Panc1 (cell line): ENCODE measurements around the gene SYCN. TPM values are rescaled to one million over a fixed set of nuclear protein-coding genes. Genes with fewer than 3 reads are reported as not detected.

Experiments
- ATAC-seq: fragments of 200-7000 bp; cut with Tn5 transposase; 2 replicates; pipeline ENCODE4 v1.9.1; 2020; ENCODE audit warnings: mild to moderate bottlenecking, moderate library complexity
- BruUV-seq: library from RNA; stranded (reverse); fragments of 400-500 nt; replicated peaks from 2 replicates; lab custom pipeline; 2021; lab: Mats Ljungman, UMichigan
- CTCF ChIA-PET: fragments of 300-600 bp; sonication (Branson Sonifier 250); formaldehyde crosslinking; loops from one replicate; lab custom pipeline; 2022; ENCODE audit warnings: antibody characterized with exemption; lab: Charles Lee
- POLR2A ChIA-PET: fragments of 300-600 bp; sonication (Branson Sonifier 250); formaldehyde crosslinking; loops from one replicate; lab custom pipeline; 2022; ENCODE audit warnings: antibody characterized with exemption; lab: Charles Lee
- DNase-seq: peaks from one replicate; pipeline ENCODE4 v3.0.0-alpha.2; 2010; ENCODE audit warnings: low read depth, low spot score
- H3K27ac ChIP-seq: 2 replicates; pipeline ENCODE4 v1.5.1; 2011; ENCODE audit warnings: mild to moderate bottlenecking, low read length, inconsistent platforms
- H3K27me3 ChIP-seq: fragments of 200-500 bp; sonication (Bioruptor generic); 2 replicates; pipeline ENCODE4 v1.6.0; 2014; ENCODE audit warnings: low read length, inconsistent platforms; ENCODE audit not compliant: control insufficient read depth, insufficient read depth
- H3K36me3 ChIP-seq: fragments of 200-500 bp; sonication (Bioruptor generic); 2 replicates; pipeline ENCODE4 v1.5.1; 2014; ENCODE audit warnings: inconsistent platforms, mild to moderate bottlenecking, low read length, moderate library complexity; ENCODE audit not compliant: control insufficient read depth, insufficient read depth
- H3K4me1 ChIP-seq: 2 replicates; pipeline ENCODE4 v1.5.1; 2011; ENCODE audit warnings: inconsistent platforms, mild to moderate bottlenecking, low read length, moderate library complexity; ENCODE audit not compliant: control insufficient read depth, insufficient read depth
- H3K4me3 ChIP-seq, 2 experiments: 2 replicates each; pipeline ENCODE4 v1.5.1; 2011 to 2012; ENCODE audit warnings: low read depth in 2 of 2, low read length in 2 of 2, mild to moderate bottlenecking in 2 of 2, inconsistent platforms in 1 of 2, moderate library complexity in 1 of 2
- H3K9me3 ChIP-seq: fragments of 200-500 bp; sonication (Bioruptor generic); 2 replicates; pipeline ENCODE4 v1.5.1; 2014; ENCODE audit warnings: low read depth, mild to moderate bottlenecking, inconsistent platforms, low read length, moderate library complexity; ENCODE audit not compliant: control insufficient read depth, insufficient read depth
- CTCF ChIP-seq: fragments of 450-650 bp; IDR thresholded peaks from 2 replicates; pipeline ENCODE4 v1.5.1; 2017; ENCODE audit warnings: mild to moderate bottlenecking
- POLR2AphosphoS5 ChIP-seq: IDR thresholded peaks from 2 replicates; pipeline ENCODE4 v1.6.1; 2012; ENCODE audit warnings: mild to moderate bottlenecking, low read depth, low read length, moderate library complexity
- REST ChIP-seq, 2 experiments: IDR thresholded peaks; 2 replicates each; pipeline ENCODE4 v1.6.1; 2011 to 2012; ENCODE audit warnings: low read depth in 2 of 2, control low read depth in 1 of 2, low read length in 1 of 2, mild to moderate bottlenecking in 1 of 2, moderate library complexity in 1 of 2; ENCODE audit not compliant: insufficient read depth in 1 of 2
- SIN3A ChIP-seq: IDR thresholded peaks from 2 replicates; pipeline ENCODE4 v1.6.1; 2012; ENCODE audit warnings: low read depth, mild to moderate bottlenecking, low read length, moderate library complexity, borderline replicate concordance; ENCODE audit not compliant: insufficient read depth
- TCF7L2 ChIP-seq: IDR thresholded peaks from 2 replicates; pipeline ENCODE4 v1.6.1; 2011; ENCODE audit warnings: mild to moderate bottlenecking, low read depth, low read length, inconsistent platforms
- in situ Hi-C: cut with HindIII; loops from 2 replicates; pipeline ENCODE4 v1.10.0; 2016; ENCODE audit warnings: low sequenced_read_pairs, low pct_unique_long_range_greater_than_20kb
- intact Hi-C: fragments of 100-400 bp; cut with micrococcal nuclease; formaldehyde crosslinking; loops from one replicate; pipeline ENCODE4 v1.10.0; 2022; ENCODE audit not compliant: unreplicated experiment
- total RNA-seq: library from RNA; stranded (reverse); gene quantifications from one replicate; pipeline ENCODE4 v1.2.1, GENCODE V29; 2021; ENCODE audit not compliant: unreplicated experiment

SYCN gene
- total RNA-seq, 1 experiment from 2014 or later, result 0.33 TPM

- POLR2A ChIA-PET, result interaction anchor here (0.5 kb wide), 1 partner anchor 16 kb away, joined by 5 read pairs; no protein-coding TSS in a partner anchor
- Histone ChIP-seq H3K4me3 (no peak overlapping the region), H3K27me3 (peaks cover 3% of the 10 kb centered on the region; the same call in 1 of the 2 replicates), H3K36me3 (no peaks in the 10 kb centered on the region), H3K9me3 (no peaks in the 10 kb centered on the region), H3K27ac (no peak overlapping the region), H3K4me1 (no peaks in the 10 kb centered on the region)
- CTCF ChIA-PET, result interaction anchor here (0.6 to 0.9 kb wide), 2 partner anchors 43 to 554 kb away, joined by 3 read pairs; no protein-coding TSS in a partner anchor
- intact Hi-C loops, result no loop called here
- DNase-seq, result no peak
- in situ Hi-C loops, result no loop called here
- no peak for ATAC-seq
- BruUV-seq, result no TSS peak
- TF ChIP-seq REST (IDR thresholded peaks at IDR 0.05; ENCODE audit: insufficient read depth in 1 of 2, low read depth in 2 of 2, low read length in 1 of 2), result no peak
- no peak for TF ChIP-seq SIN3A
- TF ChIP-seq CTCF, result no peak
- TF ChIP-seq TCF7L2, result no peak
- no peak for TF ChIP-seq POLR2AphosphoS5
Measured at GRCh38 chr19:39238944-39239343, 34.9 kb upstream of the SYCN start.

- Histone ChIP-seq H3K36me3 (no peaks in the 10 kb centered on the region), H3K9me3 (no peaks in the 10 kb centered on the region), H3K27ac (no peak overlapping the region), H3K4me3 (peak overlapping the region in 1 of 2 experiments; percentile 23; a peak in 1 of 4 replicates), H3K27me3 (peaks cover 1% of the 10 kb centered on the region; the same call in 1 of the 2 replicates), H3K4me1 (no peaks in the 10 kb centered on the region)
- DNase-seq (no peak), ATAC-seq (peak; percentile 11; the same call in 1 of the 2 replicates)
- POLR2A ChIA-PET, result interaction anchor here (0.9 kb wide), 1 partner anchor 65 kb away, joined by 3 read pairs; no protein-coding TSS in a partner anchor
- intact Hi-C loops, result no loop called here
- in situ Hi-C loops, result no loop called here
- BruUV-seq, result no TSS peak
- CTCF ChIA-PET, result interaction anchor here (0.6 to 0.8 kb wide), 2 partner anchors 22 to 105 kb away, joined by 3 to 4 read pairs; no protein-coding TSS in a partner anchor
- TF ChIP-seq CTCF (no peak), POLR2AphosphoS5 (no peak), SIN3A (no peak), TCF7L2 (no peak), REST (IDR thresholded peaks at IDR 0.05; ENCODE audit: insufficient read depth in 1 of 2, low read depth in 2 of 2, low read length in 1 of 2) (no peak)
Measured at GRCh38 chr19:39238209-39238608, 34.1 kb upstream of the SYCN start.
